Head of caudate nucleus (tissue), 42 donors: ENCODE data around the gene ASB8.
"Not testable (repeated sequence)": the region's sequence is repeated elsewhere in the genome, so short reads cannot be mapped to it uniquely, and the experiment has no call there.

Experiments used
- DNase-seq, 42 donors: peaks; one replicate each; pipeline versions ENCODE4 v3.0.0 to v3.0.0-alpha.2; 2020 to 2021; ENCODE audit warnings: mixed read lengths in 7 of 42
- intact Hi-C: fragments of 100-400 bp; cut with DNase I; formaldehyde crosslinking; loops from one replicate; pipeline ENCODE4 v1.15.0; 2022

The ASB8 gene

GRCh38 chr12:48183876-48184548 is 26.7 kb upstream of the ASB8 start:
- DNase-seq, result peak in 12 of 42 donors; percentile 7 to 49 (median 17)
- intact Hi-C loops, result no loop called here

GRCh38 chr12:48183091-48183875 is 26.0 kb upstream of the ASB8 start, which contains the start of gene CCDC184:
CCDC184 (plus strand) TSS chr12:48183644; CDS start chr12:48184123, 479 bp downstream.
- intact Hi-C loops, result no loop called here
- peak; percentile 71 to 95 (median 86) for DNase-seq

- intact Hi-C loops, result no loop called here
- DNase-seq, result no peak
Observed at GRCh38 chr12:48182631-48183030, 25.3 kb upstream of the ASB8 start.

GRCh38 chr12:48180857-48181495 is 23.7 kb upstream of the ASB8 start:
- DNase-seq, result no peak
- intact Hi-C loops, result no loop called here

GRCh38 chr12:48180424-48180823 is 23.1 kb upstream of the ASB8 start:
- intact Hi-C loops, result no loop called here
- DNase-seq, result no peak

- intact Hi-C loops, result no loop called here
- DNase-seq, result no peak
Observed at GRCh38 chr12:48179466-48179865, 22.2 kb upstream of the ASB8 start.

- intact Hi-C loops, result no loop called here
- no peak for DNase-seq
Observed at GRCh38 chr12:48177982-48178381, 20.7 kb upstream of the ASB8 start.

- DNase-seq, result no peak
- intact Hi-C loops, result no loop called here
Observed at GRCh38 chr12:48176417-48176751, 19.1 kb upstream of the ASB8 start.

- no peak for DNase-seq
- intact Hi-C loops, result no loop called here
Observed at GRCh38 chr12:48175613-48176416, 18.5 kb upstream of the ASB8 start.

- intact Hi-C loops, result no loop called here
- DNase-seq, result no peak
Observed at GRCh38 chr12:48169011-48169410, 11.7 kb upstream of the ASB8 start.

GRCh38 chr12:48165089-48165981 is 8.0 kb upstream of the ASB8 start:
- peak in 9 of 42 donors; percentile 31 to 61 (median 42) for DNase-seq
- intact Hi-C loops, result no loop called here

GRCh38 chr12:48164451-48164850 is 7.1 kb upstream of the ASB8 start:
- DNase-seq, result no peak
- intact Hi-C loops, result no loop called here

GRCh38 chr12:48163150-48163747 is 5.9 kb upstream of the ASB8 start:
- intact Hi-C loops, result no loop called here
- DNase-seq, result no peak

- peak in 27 of 42 donors; percentile 17 to 72 (median 47) for DNase-seq
- intact Hi-C loops, result no loop called here
Observed at GRCh38 chr12:48160807-48161206, 3.5 kb upstream of the ASB8 start.

GRCh38 chr12:48160046-48160445 is 2.7 kb upstream of the ASB8 start:
- DNase-seq, result no peak
- intact Hi-C loops, result no loop called here

- intact Hi-C loops, result loop anchor here (2.0 kb wide), 1 partner anchor 51 kb away; the partner anchor contains the start of gene SENP1
- no peak for DNase-seq
Observed at GRCh38 chr12:48157889-48158370, 615 bp upstream of the ASB8 start.

- no peak for DNase-seq
- intact Hi-C loops, result loop anchor here (2.0 kb wide), 1 partner anchor 50 kb away; the partner anchor contains the start of gene SENP1
Observed at GRCh38 chr12:48156652-48157017, 680 bp downstream of the ASB8 start.

- not testable (repeated sequence) for DNase-seq
- intact Hi-C loops, result loop anchor here (2.0 kb wide), 1 partner anchor 49 kb away; the partner anchor contains the start of gene SENP1
Observed at GRCh38 chr12:48155786-48156185, 1.5 kb downstream of the ASB8 start.
